DOHH2 (cell line): ENCODE measurements around the gene NKAIN2.
"Not testable (repeated sequence)": the region's sequence is repeated elsewhere in the genome, so short reads cannot be mapped to it uniquely, and the experiment has no call there.

Experiments used
- H3F3A ChIP-seq: fragments of 200-600 bp; sonication (generic), shearing (Covaris generic); 2 replicates; pipeline ENCODE4 v1.6.0; 2016; ENCODE audit warnings: antibody characterized with exemption, mild to moderate bottlenecking; ENCODE audit not compliant: control insufficient read depth, insufficient read depth
- H3K27ac ChIP-seq: fragments of 200-600 bp; sonication (generic); 2 replicates; pipeline ENCODE4 v1.5.1; 2014; ENCODE audit warnings: low read depth, mild to moderate bottlenecking, low read length, moderate library complexity
- H3K27me3 ChIP-seq: fragments of 200-600 bp; sonication (generic); 2 replicates; pipeline ENCODE4 v1.6.1; 2014; ENCODE audit warnings: mild to moderate bottlenecking, low read length, mixed read lengths; ENCODE audit not compliant: control insufficient read depth
- H3K36me3 ChIP-seq: fragments of 200-600 bp; sonication (generic); 2 replicates; pipeline ENCODE4 v1.6.1; 2014; ENCODE audit warnings: mild to moderate bottlenecking, low read length, moderate library complexity, mixed read lengths; ENCODE audit not compliant: control insufficient read depth
- H3K4me1 ChIP-seq: fragments of 200-600 bp; sonication (generic); 2 replicates; pipeline ENCODE4 v1.6.1; 2014; ENCODE audit warnings: mild to moderate bottlenecking, low read length, mixed read lengths; ENCODE audit not compliant: control insufficient read depth
- H3K4me2 ChIP-seq: fragments of 200-600 bp; sonication (generic); 2 replicates; pipeline ENCODE4 v1.6.0; 2014; ENCODE audit warnings: mild to moderate bottlenecking, low read length, moderate library complexity
- H3K4me3 ChIP-seq: fragments of 200-600 bp; sonication (generic); 2 replicates; pipeline ENCODE4 v1.5.1; 2014; ENCODE audit warnings: mild to moderate bottlenecking, low read length, mixed read lengths
- H3K79me2 ChIP-seq: fragments of 200-600 bp; sonication (generic); 2 replicates; pipeline ENCODE4 v1.6.1; 2014; ENCODE audit warnings: mild to moderate bottlenecking, low read length, mixed read lengths; ENCODE audit not compliant: control insufficient read depth
- H3K9me2 ChIP-seq: fragments of 200-600 bp; sonication (generic); replicated peaks from 2 replicates; pipeline ENCODE4 v1.6.1; 2014; ENCODE audit warnings: mild to moderate bottlenecking, low read length, mixed read lengths; ENCODE audit not compliant: control insufficient read depth
- H3K9me3 ChIP-seq: fragments of 200-600 bp; sonication (generic); 2 replicates; pipeline ENCODE4 v1.6.1; 2014; ENCODE audit warnings: antibody characterized with exemption, low read length, mixed read lengths; ENCODE audit not compliant: control insufficient read depth, insufficient read depth
- H4K20me1 ChIP-seq: fragments of 200-600 bp; sonication (generic); 2 replicates; pipeline ENCODE4 v1.6.0; 2014; ENCODE audit warnings: low read depth, mild to moderate bottlenecking, antibody characterized with exemption, low read length, moderate library complexity; ENCODE audit not compliant: control insufficient read depth, insufficient read depth
- EZH2phosphoT487 ChIP-seq: fragments of 200-600 bp; sonication (generic); IDR thresholded peaks from 2 replicates; pipeline ENCODE4 v1.6.1; 2017; ENCODE audit warnings: borderline replicate concordance, mild to moderate bottlenecking, antibody characterized with exemption, low read length, moderate library complexity, mixed read lengths
- TF ChIP-seq, protein P1 (sequence below): fragments of 200-600 bp; sonication (generic); IDR thresholded peaks from one replicate; pipeline ENCODE4 v1.5.1; 2014; ENCODE audit warnings: antibody characterized with exemption, mild to moderate bottlenecking, low read depth, low read length; ENCODE audit not compliant: poor library complexity, severe bottlenecking

The NKAIN2 gene

DNA sequence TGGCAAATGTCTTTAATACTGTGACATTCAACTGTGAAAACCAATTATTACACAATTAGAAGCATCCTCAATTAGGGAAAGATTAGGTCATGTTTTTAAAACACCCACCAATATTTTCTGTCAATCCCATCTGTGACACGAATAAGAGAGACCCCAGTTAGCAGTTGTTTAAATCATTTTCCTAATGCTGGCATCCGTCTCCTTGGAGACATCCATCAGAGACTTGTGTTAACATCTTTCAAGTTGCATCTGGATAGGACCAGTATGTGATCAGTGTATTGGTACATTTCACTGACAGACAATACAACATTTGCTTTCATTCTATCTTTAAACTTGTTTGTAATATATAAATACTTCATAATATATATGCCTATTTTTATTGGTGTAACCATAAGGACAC is 737.9 kb downstream of the NKAIN2 start:
- no peak for TF ChIP-seq EZH2phosphoT487
- TF ChIP-seq, protein P1, sequence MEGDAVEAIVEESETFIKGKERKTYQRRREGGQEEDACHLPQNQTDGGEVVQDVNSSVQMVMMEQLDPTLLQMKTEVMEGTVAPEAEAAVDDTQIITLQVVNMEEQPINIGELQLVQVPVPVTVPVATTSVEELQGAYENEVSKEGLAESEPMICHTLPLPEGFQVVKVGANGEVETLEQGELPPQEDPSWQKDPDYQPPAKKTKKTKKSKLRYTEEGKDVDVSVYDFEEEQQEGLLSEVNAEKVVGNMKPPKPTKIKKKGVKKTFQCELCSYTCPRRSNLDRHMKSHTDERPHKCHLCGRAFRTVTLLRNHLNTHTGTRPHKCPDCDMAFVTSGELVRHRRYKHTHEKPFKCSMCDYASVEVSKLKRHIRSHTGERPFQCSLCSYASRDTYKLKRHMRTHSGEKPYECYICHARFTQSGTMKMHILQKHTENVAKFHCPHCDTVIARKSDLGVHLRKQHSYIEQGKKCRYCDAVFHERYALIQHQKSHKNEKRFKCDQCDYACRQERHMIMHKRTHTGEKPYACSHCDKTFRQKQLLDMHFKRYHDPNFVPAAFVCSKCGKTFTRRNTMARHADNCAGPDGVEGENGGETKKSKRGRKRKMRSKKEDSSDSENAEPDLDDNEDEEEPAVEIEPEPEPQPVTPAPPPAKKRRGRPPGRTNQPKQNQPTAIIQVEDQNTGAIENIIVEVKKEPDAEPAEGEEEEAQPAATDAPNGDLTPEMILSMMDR = no peak
- no peak overlapping the region for H3K27ac ChIP-seq
- H3F3A ChIP-seq = no peaks in the 10 kb centered on the region
- no peaks in the 10 kb centered on the region for H3K9me3 ChIP-seq
- H4K20me1 ChIP-seq = no peaks in the 10 kb centered on the region
- no peak overlapping the region for H3K4me2 ChIP-seq
- no peaks in the 10 kb centered on the region for H3K79me2 ChIP-seq
- H3K4me3 ChIP-seq = no peak overlapping the region
- H3K27me3 ChIP-seq = no peaks in the 10 kb centered on the region
- no peaks in the 10 kb centered on the region for H3K4me1 ChIP-seq
- H3K9me2 ChIP-seq = no peaks in the 10 kb centered on the region
- H3K36me3 ChIP-seq = no peaks in the 10 kb centered on the region

DNA sequence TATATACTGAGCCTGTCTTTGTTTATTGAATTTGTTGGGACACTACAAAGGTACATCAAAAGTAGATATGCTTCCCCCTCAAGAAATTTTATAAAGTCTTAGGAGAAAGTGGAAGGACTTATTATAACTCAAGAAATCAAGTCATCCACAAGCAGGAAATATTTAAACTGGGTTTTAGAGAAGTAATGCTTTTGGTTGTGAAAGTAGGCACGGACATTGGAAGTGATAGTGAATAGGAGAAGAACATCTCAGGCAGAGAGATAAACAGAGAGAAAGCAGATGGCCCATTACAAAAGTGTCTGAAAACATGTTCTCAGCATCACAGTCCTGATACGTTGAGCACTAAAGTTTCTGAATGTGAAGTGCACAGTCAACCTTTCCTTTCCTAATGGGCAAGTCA is 742.9 kb downstream of the NKAIN2 start:
- TF ChIP-seq, protein P1 = no peak
- no peak for TF ChIP-seq EZH2phosphoT487
- no peaks in the 10 kb centered on the region for H3K9me3 ChIP-seq
- no peak overlapping the region for H3K4me2 ChIP-seq
- H3K27ac ChIP-seq = no peak overlapping the region
- H3K9me2 ChIP-seq = no peaks in the 10 kb centered on the region
- no peaks in the 10 kb centered on the region for H3K27me3 ChIP-seq
- H4K20me1 ChIP-seq = no peaks in the 10 kb centered on the region
- H3K4me3 ChIP-seq = no peak overlapping the region
- H3F3A ChIP-seq = no peaks in the 10 kb centered on the region
- H3K36me3 ChIP-seq = no peaks in the 10 kb centered on the region
- no peaks in the 10 kb centered on the region for H3K79me2 ChIP-seq
- H3K4me1 ChIP-seq = no peaks in the 10 kb centered on the region

DNA sequence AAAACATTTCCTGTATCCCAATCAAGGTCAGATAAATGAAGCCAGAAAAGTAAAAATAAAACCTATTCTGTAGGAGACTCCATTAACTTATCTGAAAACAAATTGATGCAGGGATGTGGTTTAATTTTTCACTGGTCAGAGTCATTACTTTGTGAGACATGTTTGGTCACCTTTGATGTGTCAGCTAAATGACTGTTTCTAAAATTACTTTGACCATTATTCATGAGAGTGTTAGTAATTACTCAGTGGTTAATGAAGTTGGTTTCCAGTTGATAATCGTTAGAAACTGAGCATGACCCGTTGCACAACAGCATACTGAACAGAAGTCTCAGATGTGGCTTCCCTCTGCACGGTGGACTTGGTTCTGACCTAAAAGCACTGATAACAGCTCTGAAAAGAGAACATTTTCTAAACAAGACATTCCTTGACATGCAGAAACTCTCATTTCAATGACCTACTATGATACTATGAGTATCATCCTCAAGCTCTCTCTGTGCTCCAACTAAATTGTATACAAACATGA is 748.1 kb downstream of the NKAIN2 start:
- no peaks in the 10 kb centered on the region for H3K27me3 ChIP-seq
- no peak overlapping the region for H3K4me3 ChIP-seq
- TF ChIP-seq, protein P1 = no peak
- no peak for TF ChIP-seq EZH2phosphoT487
- no peaks in the 10 kb centered on the region for H3F3A ChIP-seq
- H4K20me1 ChIP-seq = no peaks in the 10 kb centered on the region
- H3K9me3 ChIP-seq = no peaks in the 10 kb centered on the region
- H3K79me2 ChIP-seq = no peaks in the 10 kb centered on the region
- H3K9me2 ChIP-seq = no peaks in the 10 kb centered on the region
- H3K4me2 ChIP-seq = no peak overlapping the region
- H3K36me3 ChIP-seq = no peaks in the 10 kb centered on the region
- H3K4me1 ChIP-seq = no peaks in the 10 kb centered on the region
- no peak overlapping the region for H3K27ac ChIP-seq

DNA sequence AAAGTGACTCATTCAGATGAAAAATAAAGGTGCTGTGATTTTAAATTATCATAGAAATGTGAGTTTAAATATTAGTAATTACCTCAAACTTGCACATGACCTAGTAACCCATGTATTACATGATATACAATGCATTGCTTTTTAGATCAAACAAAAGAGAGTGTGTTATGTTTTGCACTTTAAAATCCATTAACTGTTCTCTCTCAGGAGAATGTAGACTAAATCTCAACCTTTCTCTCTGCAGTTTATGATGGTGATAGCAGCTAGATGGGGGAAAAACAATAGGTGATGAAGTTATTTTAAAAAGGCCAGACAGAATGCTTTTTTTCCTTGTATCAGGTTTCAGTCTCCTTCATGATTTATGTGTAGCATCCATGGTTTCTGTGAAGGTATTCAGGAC is 754.2 kb downstream of the NKAIN2 start:
- no peaks in the 10 kb centered on the region for H3K9me3 ChIP-seq
- H3K27ac ChIP-seq = no peak overlapping the region
- H3K27me3 ChIP-seq = no peaks in the 10 kb centered on the region
- no peak overlapping the region for H3K4me2 ChIP-seq
- H3K9me2 ChIP-seq = no peaks in the 10 kb centered on the region
- H3K36me3 ChIP-seq = no peaks in the 10 kb centered on the region
- no peaks in the 10 kb centered on the region for H3K4me1 ChIP-seq
- H3K79me2 ChIP-seq = no peaks in the 10 kb centered on the region
- no peaks in the 10 kb centered on the region for H4K20me1 ChIP-seq
- TF ChIP-seq, protein P1 = no peak
- TF ChIP-seq EZH2phosphoT487 = no peak
- H3K4me3 ChIP-seq = no peak overlapping the region
- H3F3A ChIP-seq = no peaks in the 10 kb centered on the region

DNA sequence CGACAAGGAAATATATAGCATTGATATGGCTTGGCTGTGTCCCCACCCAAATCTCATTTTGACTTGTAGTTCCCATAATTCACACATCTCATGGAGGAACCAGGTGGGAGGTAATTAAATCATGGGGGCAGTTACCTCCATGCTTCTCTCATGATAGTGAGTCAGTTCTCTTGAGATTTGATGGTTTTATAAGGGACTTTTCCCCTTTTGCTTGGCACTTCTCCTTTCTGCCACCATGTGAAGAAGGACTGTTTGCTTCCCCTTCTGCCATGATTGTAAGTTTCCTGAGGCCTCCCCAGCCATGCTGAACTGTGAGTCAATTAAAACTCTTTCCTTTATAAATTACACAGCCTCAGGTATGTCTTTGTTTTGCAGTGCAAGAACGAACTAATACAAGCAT is 756.4 kb downstream of the NKAIN2 start:
- H3K36me3 ChIP-seq, H3K4me3 ChIP-seq, H3K79me2 ChIP-seq: not testable (repeated sequence)

More for the DNA sequence above, 756.4 kb downstream of the NKAIN2 start:
- not testable (repeated sequence) for H3K27me3 ChIP-seq, H3K27ac ChIP-seq, H4K20me1 ChIP-seq, H3K4me2 ChIP-seq, H3K9me2 ChIP-seq, H3F3A ChIP-seq, H3K9me3 ChIP-seq, H3K4me1 ChIP-seq
